Measurements from ENCODE around the gene PDLIM1. TPM values are rescaled to one million over a fixed set of nuclear protein-coding genes. Genes with fewer than 3 reads are reported as not detected.

The PDLIM1 gene
- total and polyA plus RNA-seq, 2 experiments from 2014 or later, result 111 to 233 TPM

- H3K4me1 ChIP-seq (ENCODE audit: insufficient read depth), result peaks cover 28% of the 10 kb centered on the region
- H3K9me2 ChIP-seq (ENCODE audit: insufficient read depth), result no peaks in the 10 kb centered on the region
- Mint-ChIP-seq H3K36me3 (ENCODE audit: low read depth) (no peaks in the 10 kb centered on the region), H3K4me1 (peaks cover 36% of the 10 kb centered on the region), H3K27me3 (ENCODE audit: insufficient read depth, low read depth, poor library complexity) (no peaks in the 10 kb centered on the region), H3K27ac (no peak overlapping the region), H3K4me3 (no peak overlapping the region), H3K9me3 (no peaks in the 10 kb centered on the region)
- H3K36me3 ChIP-seq (ENCODE audit: insufficient read depth), result no peaks in the 10 kb centered on the region
- H4K20me1 ChIP-seq (replicated peaks; ENCODE audit: insufficient read depth), result peaks cover 52% of the 10 kb centered on the region
- ATAC-seq (no peak), DNase-seq (ENCODE audit: low spot score) (no peak)
- H2AFZ ChIP-seq, result no peak overlapping the region
- TF ChIP-seq ZNF114 (CRISPR knock-in tag; IDR thresholded peaks at IDR 0.05) (no peak), CREB1 (CRISPR knock-in tag; IDR thresholded peaks at IDR 0.05; ENCODE audit: low read depth) (no peak), POLR2AphosphoS5 (IDR thresholded peaks at IDR 0.05; ENCODE audit: low read depth) (no peak), JUNB (IDR thresholded peaks at IDR 0.05; ENCODE audit: unreplicated experiment) (no peak), ZNF462 (CRISPR knock-in tag; IDR thresholded peaks at IDR 0.05) (no peak), EZH2 (IDR thresholded peaks at IDR 0.05; ENCODE audit: low read depth, unreplicated experiment) (no peak), NANOG (IDR thresholded peaks at IDR 0.05; ENCODE audit: borderline replicate concordance) (no peak), REST (IDR thresholded peaks at IDR 0.05; ENCODE audit: unreplicated experiment) (no peak), CTCF (conservative IDR thresholded peaks at IDR 0.05; ENCODE audit: low read depth in 2 of 2) (no peak), STAT1 (IDR thresholded peaks at IDR 0.05; ENCODE audit: unreplicated experiment) (no peak), EZH2phosphoT487 (IDR thresholded peaks at IDR 0.05; ENCODE audit: unreplicated experiment) (no peak), ETS1 (IDR thresholded peaks at IDR 0.05) (no peak), ZNF331 (CRISPR knock-in tag; IDR thresholded peaks at IDR 0.05; ENCODE audit: low read depth) (no peak)
- no peak overlapping the region for H3K4me2 ChIP-seq
- no peak overlapping the region for H3K27ac ChIP-seq (ENCODE audit: low read depth)
- 0 out of 2 replicates have a peak, but pooled peaks cover 5% of the 10 kb centered on the region for H3F3A ChIP-seq (replicated peaks; ENCODE audit: low read depth)
- no peaks in the 10 kb centered on the region for H3K27me3 ChIP-seq (ENCODE audit: insufficient read depth)
- no peak overlapping the region for H3K4me3 ChIP-seq
- peaks cover 100% of the 10 kb centered on the region for H3K79me2 ChIP-seq (replicated peaks; ENCODE audit: insufficient read depth)
Measured at GRCh38 chr10:95281206-95281605, 9.6 kb downstream of the PDLIM1 start.
